HepG2 (cell line): ENCODE measurements around the gene CLEC16A. TPM values are rescaled to one million over a fixed set of nuclear protein-coding genes. Genes with fewer than 3 reads are reported as not detected.

ENCODE experiments used
- ATAC-seq: fragments of 200-7000 bp; cut with Tn5 transposase; 3 replicates; pipeline ENCODE4 v1.9.1; 2020; ENCODE audit warnings: mild to moderate bottlenecking, moderate library complexity
- BruUV-seq: library from RNA; stranded (reverse); fragments of 400-500 nt; replicated peaks from 2 replicates; lab custom pipeline; 2021; lab: Mats Ljungman, UMichigan
- CTCF ChIA-PET: fragments of 300-600 bp; formaldehyde crosslinking; extraction: SDS; loops from one replicate; lab custom pipeline; 2021; ENCODE audit warnings: low total read pairs, inconsistent platforms, low intra/inter-chr PET ratio; lab: Yijun Ruan, JAX
- POLR2A ChIA-PET: fragments of 350-600 bp; sonication (Branson Sonifier 250); formaldehyde crosslinking; loops from one replicate; lab custom pipeline; 2020; ENCODE audit warnings: antibody characterized with exemption, inconsistent platforms; lab: Yijun Ruan, JAX
- DNase-seq: peaks from one replicate; pipeline ENCODE4 v3.0.0-alpha.2; 2015; ENCODE audit warnings: low spot score
- FAIRE-seq: peaks from 3 replicates; lab custom pipeline; 2011; peaks lifted over from hg19 to GRCh38; lab: Jason Lieb, UNC
- H2AFZ ChIP-seq: one replicate; pipeline ENCODE4 v1.6.1; 2011; ENCODE audit warnings: low read length, inconsistent platforms
- H3K27ac ChIP-seq: fragments of 300-600 bp; 3 replicates; pipeline ENCODE4 v1.8.0; 2011; ENCODE audit warnings: mixed run types, mild to moderate bottlenecking, mixed read lengths, low read length, inconsistent platforms; ENCODE audit not compliant: insufficient read depth; ENCODE audit errors: extremely low read length
- H3K27me3 ChIP-seq, 2 experiments: fragments of 200-600 bp in 1 of 2; 2 replicates in 1 of 2; 3 replicates in 1 of 2; pipeline versions ENCODE4 v1.6.0 to v1.8.0; 2011; ENCODE audit warnings: low read length in 2 of 2, mild to moderate bottlenecking in 2 of 2, moderate library complexity in 2 of 2, inconsistent platforms in 1 of 2; ENCODE audit not compliant: insufficient read depth in 2 of 2, control insufficient read depth in 1 of 2
- H3K36me3 ChIP-seq, 2 experiments: fragments of 200-600 bp in 1 of 2; replicated peaks in 1 of 2; 2 replicates in 1 of 2; 3 replicates in 1 of 2; pipeline versions ENCODE4 v1.5.1 to v1.8.0; 2011; ENCODE audit warnings: low read length in 2 of 2, inconsistent platforms in 1 of 2; ENCODE audit not compliant: insufficient read depth in 2 of 2, control insufficient read depth in 1 of 2
- H3K4me1 ChIP-seq: 2 replicates; pipeline ENCODE4 v1.5.1; 2012; ENCODE audit warnings: low read length, inconsistent platforms; ENCODE audit not compliant: insufficient read depth
- H3K4me2 ChIP-seq: 2 replicates; pipeline ENCODE4 v1.6.0; 2011; ENCODE audit warnings: low read depth, low read length, inconsistent platforms
- H3K4me3 ChIP-seq, 3 experiments: fragments of 200-600 bp in 1 of 3; sonication (generic), shearing (Covaris generic) in 1 of 3; replicated peaks in 1 of 3; 2 replicates each; pipeline ENCODE4 v1.5.1; 2011 to 2016; ENCODE audit warnings: low read length in 3 of 3, inconsistent platforms in 2 of 3, low read depth in 2 of 3, mild to moderate bottlenecking in 2 of 3, control low read depth in 1 of 3, mixed read lengths in 1 of 3; ENCODE audit not compliant: insufficient read depth in 1 of 3
- H3K79me2 ChIP-seq: one replicate; pipeline ENCODE4 v1.6.1; 2011; ENCODE audit warnings: low read length, inconsistent platforms; ENCODE audit not compliant: insufficient read depth
- H3K9ac ChIP-seq: 2 replicates; pipeline ENCODE4 v1.6.0; 2011; ENCODE audit warnings: mild to moderate bottlenecking, low read depth, low read length, inconsistent platforms; ENCODE audit not compliant: insufficient read depth
- H3K9me3 ChIP-seq: 2 replicates; pipeline ENCODE4 v1.5.1; 2012; ENCODE audit warnings: mild to moderate bottlenecking, low read length
- H4K20me1 ChIP-seq: 2 replicates; pipeline ENCODE4 v1.6.0; 2011; ENCODE audit warnings: inconsistent platforms, mild to moderate bottlenecking, low read length, moderate library complexity; ENCODE audit not compliant: insufficient read depth
- ATF7 ChIP-seq, 2 experiments: fragments of 450-650 bp in 1 of 2; sonication (generic) in 1 of 2; formaldehyde crosslinking in 1 of 2; IDR thresholded peaks; 2 replicates each; pipeline versions ENCODE4 v1.4.0 to v1.6.1; 2016 to 2020; ENCODE audit warnings: antibody characterized with exemption in 1 of 2, mild to moderate bottlenecking in 1 of 2, missing genetic modification reagents in 1 of 2
- BRD4 ChIP-seq: sonication (generic); formaldehyde crosslinking; IDR thresholded peaks from 2 replicates; pipeline ENCODE4 v1.4.0; 2020; ENCODE audit warnings: missing genetic modification reagents
- ELF3 ChIP-seq: IDR thresholded peaks from 2 replicates; pipeline ENCODE4 v1.6.1; 2016; ENCODE audit warnings: missing genetic modification reagents, missing compliant biosample characterization
- FOXK2 ChIP-seq: fragments of 450-650 bp; IDR thresholded peaks from 2 replicates; pipeline ENCODE4 v1.6.1; 2016
- MAFG ChIP-seq: sonication (generic); formaldehyde crosslinking; IDR thresholded peaks from 2 replicates; pipeline ENCODE4 v1.5.1; 2020; ENCODE audit warnings: mild to moderate bottlenecking, missing genetic modification reagents
- PHF20 ChIP-seq: sonication (generic); formaldehyde crosslinking; IDR thresholded peaks from 2 replicates; pipeline ENCODE4 v1.5.0; 2020; ENCODE audit warnings: mild to moderate bottlenecking, missing genetic modification reagents
- SOX6 ChIP-seq, 2 experiments: fragments of 450-650 bp in 1 of 2; sonication (generic) in 1 of 2; formaldehyde crosslinking in 1 of 2; IDR thresholded peaks; 2 replicates each; pipeline versions ENCODE4 v1.4.0 to v1.6.1; 2017 to 2020; ENCODE audit warnings: antibody characterized with exemption in 1 of 2, mild to moderate bottlenecking in 1 of 2, missing genetic modification reagents in 1 of 2
- SP1 ChIP-seq, 2 experiments: fragments of 450-650 bp in 1 of 2; sonication (generic) in 1 of 2; formaldehyde crosslinking in 1 of 2; IDR thresholded peaks; 2 replicates each; pipeline versions ENCODE4 v1.4.0 to v1.6.1; 2016 to 2020; ENCODE audit warnings: missing genetic modification reagents in 1 of 2
- TCF7 ChIP-seq: sonication (generic); IDR thresholded peaks from 2 replicates; pipeline ENCODE4 v1.6.1; 2016; ENCODE audit warnings: antibody characterized with exemption, low read depth
- YEATS2 ChIP-seq: sonication (generic); formaldehyde crosslinking; IDR thresholded peaks from 2 replicates; pipeline ENCODE4 v1.4.0; 2020; ENCODE audit warnings: missing genetic modification reagents, borderline replicate concordance
- YEATS4 ChIP-seq: sonication (generic); formaldehyde crosslinking; IDR thresholded peaks from 2 replicates; pipeline ENCODE4 v1.4.0; 2020; ENCODE audit warnings: missing genetic modification reagents, borderline replicate concordance
- ZMYM4 ChIP-seq: sonication (generic); formaldehyde crosslinking; IDR thresholded peaks from 2 replicates; pipeline ENCODE4 v1.8.1; 2023; ENCODE audit warnings: mild to moderate bottlenecking, missing genetic modification reagents
- ZNF234 ChIP-seq: sonication (generic); formaldehyde crosslinking; conservative IDR thresholded peaks from 2 replicates; pipeline ENCODE4 v1.5.1; 2020; ENCODE audit warnings: mild to moderate bottlenecking, missing genetic modification reagents
- ZNF30 ChIP-seq: sonication (generic); formaldehyde crosslinking; IDR thresholded peaks from 2 replicates; pipeline ENCODE4 v1.5.0; 2020; ENCODE audit warnings: mild to moderate bottlenecking, missing genetic modification reagents
- ZNF839 ChIP-seq: sonication (generic); formaldehyde crosslinking; IDR thresholded peaks from 2 replicates; pipeline ENCODE4 v1.4.0; 2020; ENCODE audit warnings: missing genetic modification reagents, mild to moderate bottlenecking, borderline replicate concordance
- WGBS: methylation state at CpG from one replicate; pipeline ENCODE4 v1.1.6; 2017; ENCODE audit warnings: low lambda C conversion rate; 5-methylcytosine and 5-hydroxymethylcytosine counted together
- in situ Hi-C: cut with HindIII; loops from 2 replicates; pipeline ENCODE4 v1.10.0; 2017; ENCODE audit warnings: low pct_unique_long_range_greater_than_20kb; ENCODE audit not compliant: extremely low pct_ligation_motif_present
- intact Hi-C: fragments of 100-400 bp; cut with micrococcal nuclease; formaldehyde crosslinking; loops from one replicate; pipeline ENCODE4 v1.10.0; 2022; ENCODE audit not compliant: unreplicated experiment
- polyA plus RNA-seq, 8 experiments: library from polyadenylated mRNA; depleted of rRNA in 3 of 8; stranded (reverse) in 7 of 8; unstranded in 1 of 8; fragments of >200 nt; fragmentation: Illumina TruSeq in 4 of 8; extraction: Trizol in 4 of 8; gene quantifications; 2 replicates each; pipeline versions ENCODE4 v1.2.1 to v1.2.3, GENCODE V29; 2011 to 2016; ENCODE audit warnings: low read depth in 4 of 8, missing spikeins in 1 of 8, mixed read lengths in 1 of 8; ENCODE audit not compliant: insufficient read depth in 1 of 8
- total RNA-seq, 5 experiments: library from RNA; depleted of rRNA; stranded (reverse); fragments of >200 nt; fragmentation: Illumina TruSeq; extraction: Trizol; gene quantifications; 2 replicates each; pipeline ENCODE4 v1.2.3, GENCODE V29; 2016; ENCODE audit warnings: low read depth in 1 of 5
- TF ChIP-seq, protein P1 (sequence below): conservative IDR thresholded peaks from 2 replicates; pipeline ENCODE4 v1.6.1; 2018; ENCODE audit warnings: missing genetic modification reagents

CLEC16A gene
- total and polyA plus RNA-seq, 2 of the 13 experiments (the other 11 are each of a cell fraction or from before 2014, with no cell fraction given): 8.5 to 10.3 TPM

DNA sequence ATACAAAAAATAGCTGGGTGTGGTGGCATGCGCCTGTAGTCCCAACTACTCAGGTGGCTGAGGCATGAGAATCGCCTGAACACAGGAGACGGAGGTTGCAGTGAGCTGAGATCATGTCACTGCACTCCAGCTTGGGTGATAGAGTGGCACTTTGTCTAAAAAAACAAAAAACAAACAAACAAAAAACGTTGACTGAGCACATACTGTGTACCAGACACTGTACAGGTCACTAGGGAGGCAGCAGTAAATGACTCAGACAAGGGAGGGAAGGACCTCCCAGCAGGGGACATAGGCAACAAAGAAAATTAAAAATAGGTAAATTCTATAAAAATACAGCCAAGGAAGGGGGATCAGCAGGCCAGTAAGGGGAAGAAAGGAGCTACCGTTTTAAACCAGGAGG lies 247.3 kb downstream of the CLEC16A start:
- Histone ChIP-seq H3K27ac (no peak overlapping the region), H3K27me3 (peaks cover 12 to 45% of the 10 kb centered on the region in 2 experiments), H3K4me2 (no peak overlapping the region), H3K4me3 (no peak overlapping the region), H3K9me3 (no peaks in the 10 kb centered on the region), H2AFZ (no peak overlapping the region), H3K4me1 (peaks cover 14% of the 10 kb centered on the region), H3K79me2 (no peaks in the 10 kb centered on the region), H3K36me3 (no peaks in the 10 kb centered on the region), H4K20me1 (no peaks in the 10 kb centered on the region), H3K9ac (no peak overlapping the region)
- FAIRE-seq (peak; percentile 42), ATAC-seq (no peak), DNase-seq (no peak)
- no peak for TF ChIP-seq BRD4 (CRISPR knock-in tag)
- TF ChIP-seq ZNF234: no peak
- no peak for TF ChIP-seq YEATS2 (CRISPR knock-in tag)
- TF ChIP-seq MAFG: no peak
- no peak for TF ChIP-seq YEATS4
- TF ChIP-seq ZNF30: no peak
- no peak for TF ChIP-seq ZMYM4 (CRISPR knock-in tag)
- TF ChIP-seq PHF20 (CRISPR knock-in tag): no peak
- 46% methylated on average over 5 of the region's 5 CpGs for WGBS
- in situ Hi-C loops: no loop called here
- CTCF ChIA-PET: no interaction called here
- intact Hi-C loops: no loop called here
- no TSS peak for BruUV-seq
- POLR2A ChIA-PET: interaction anchor here (1.1 kb wide), 1 partner anchor 64 kb away, joined by 4 read pairs; the partner anchor contains the start of gene SOCS1

DNA sequence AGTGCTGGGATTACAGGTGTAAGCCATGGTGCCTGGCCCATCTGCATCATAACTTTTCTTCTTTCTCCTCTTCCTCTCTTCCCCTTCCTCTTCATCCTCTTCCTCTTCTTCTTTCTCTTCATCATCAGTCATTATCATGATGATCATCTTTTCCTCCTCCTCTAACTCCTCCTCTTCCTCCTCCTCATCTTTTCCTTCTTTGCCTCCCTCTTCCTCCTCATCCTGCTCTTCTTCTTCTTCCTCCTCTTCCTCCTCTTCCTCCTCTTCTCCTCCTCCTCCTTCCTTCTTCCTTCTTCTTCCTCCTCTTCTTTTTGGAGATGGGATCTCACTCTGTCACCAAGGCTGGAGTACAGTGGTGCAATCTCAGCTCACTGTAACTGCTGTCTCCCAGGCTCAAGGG lies 249.1 kb downstream of the CLEC16A start:
- ATAC-seq (no peak), DNase-seq (no peak), FAIRE-seq (no peak)
- CTCF ChIA-PET: no interaction called here
- Histone ChIP-seq H3K9me3 (no peaks in the 10 kb centered on the region), H4K20me1 (no peaks in the 10 kb centered on the region), H3K4me3 (no peak overlapping the region), H3K36me3 (no peaks in the 10 kb centered on the region), H3K27me3 (peaks cover 10 to 45% of the 10 kb centered on the region in 2 experiments; a peak in 4 of 5 replicates), H3K4me2 (no peak overlapping the region), H3K9ac (no peak overlapping the region), H3K4me1 (peaks cover 14% of the 10 kb centered on the region), H3K79me2 (no peaks in the 10 kb centered on the region), H3K27ac (no peak overlapping the region), H2AFZ (no peak overlapping the region)
- in situ Hi-C loops (no loop called here), intact Hi-C loops (no loop called here)
- POLR2A ChIA-PET: no interaction called here
- no TSS peak for BruUV-seq
- TF ChIP-seq TCF7 (no peak), SP1 (IDR thresholded peaks at IDR 0.05) (peak; percentile 63; the same call in 1 of the 2 replicates), SP1 (CRISPR knock-in tag; IDR thresholded peaks at IDR 0.05) (no peak), FOXK2 (peak; percentile 68; the same call in 1 of the 2 replicates), SOX6 (IDR thresholded peaks at IDR 0.05) (peak; percentile 63; the same call in 1 of the 2 replicates), SOX6 (CRISPR knock-in tag; IDR thresholded peaks at IDR 0.05) (no peak), ZNF839 (CRISPR knock-in tag) (no peak), ATF7 (IDR thresholded peaks at IDR 0.05) (peak; percentile 14; the same call in 1 of the 2 replicates), ATF7 (CRISPR knock-in tag; IDR thresholded peaks at IDR 0.05) (no peak), ELF3 (CRISPR knock-in tag) (no peak)
- TF ChIP-seq, protein P1, sequence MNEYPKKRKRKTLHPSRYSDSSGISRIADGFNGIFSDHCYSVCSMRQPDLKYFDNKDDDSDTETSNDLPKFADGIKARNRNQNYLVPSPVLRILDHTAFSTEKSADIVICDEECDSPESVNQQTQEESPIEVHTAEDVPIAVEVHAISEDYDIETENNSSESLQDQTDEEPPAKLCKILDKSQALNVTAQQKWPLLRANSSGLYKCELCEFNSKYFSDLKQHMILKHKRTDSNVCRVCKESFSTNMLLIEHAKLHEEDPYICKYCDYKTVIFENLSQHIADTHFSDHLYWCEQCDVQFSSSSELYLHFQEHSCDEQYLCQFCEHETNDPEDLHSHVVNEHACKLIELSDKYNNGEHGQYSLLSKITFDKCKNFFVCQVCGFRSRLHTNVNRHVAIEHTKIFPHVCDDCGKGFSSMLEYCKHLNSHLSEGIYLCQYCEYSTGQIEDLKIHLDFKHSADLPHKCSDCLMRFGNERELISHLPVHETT (CRISPR knock-in tag): no peak
